ENCODE data around the gene CCDC93.
"Not testable (repeated sequence)": the region's sequence is repeated elsewhere in the genome, so short reads cannot be mapped to it uniquely, and the experiment has no call there.

DNA sequence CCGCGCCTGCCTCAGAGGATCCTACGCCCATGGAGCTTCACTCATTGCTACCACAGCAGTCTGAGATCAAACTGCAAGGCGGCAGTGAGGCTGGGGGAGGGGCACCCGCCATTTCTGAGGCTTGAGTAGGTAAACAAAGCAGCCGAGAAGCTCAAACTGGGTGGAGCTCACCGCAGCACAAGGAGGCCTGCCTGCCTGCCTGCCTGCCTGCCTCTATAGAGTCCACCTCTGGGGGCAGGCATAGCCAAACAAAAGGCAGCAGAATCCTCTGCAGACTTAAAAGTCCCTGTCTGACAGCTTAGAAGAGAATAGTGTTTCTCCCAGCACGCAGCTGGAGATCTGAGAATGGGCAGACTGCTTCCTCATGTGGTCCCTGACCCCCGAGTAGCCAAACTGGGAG, 90.4 kb downstream of the CCDC93 start:
- TF ChIP-seq, protein P1, sequence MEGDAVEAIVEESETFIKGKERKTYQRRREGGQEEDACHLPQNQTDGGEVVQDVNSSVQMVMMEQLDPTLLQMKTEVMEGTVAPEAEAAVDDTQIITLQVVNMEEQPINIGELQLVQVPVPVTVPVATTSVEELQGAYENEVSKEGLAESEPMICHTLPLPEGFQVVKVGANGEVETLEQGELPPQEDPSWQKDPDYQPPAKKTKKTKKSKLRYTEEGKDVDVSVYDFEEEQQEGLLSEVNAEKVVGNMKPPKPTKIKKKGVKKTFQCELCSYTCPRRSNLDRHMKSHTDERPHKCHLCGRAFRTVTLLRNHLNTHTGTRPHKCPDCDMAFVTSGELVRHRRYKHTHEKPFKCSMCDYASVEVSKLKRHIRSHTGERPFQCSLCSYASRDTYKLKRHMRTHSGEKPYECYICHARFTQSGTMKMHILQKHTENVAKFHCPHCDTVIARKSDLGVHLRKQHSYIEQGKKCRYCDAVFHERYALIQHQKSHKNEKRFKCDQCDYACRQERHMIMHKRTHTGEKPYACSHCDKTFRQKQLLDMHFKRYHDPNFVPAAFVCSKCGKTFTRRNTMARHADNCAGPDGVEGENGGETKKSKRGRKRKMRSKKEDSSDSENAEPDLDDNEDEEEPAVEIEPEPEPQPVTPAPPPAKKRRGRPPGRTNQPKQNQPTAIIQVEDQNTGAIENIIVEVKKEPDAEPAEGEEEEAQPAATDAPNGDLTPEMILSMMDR (IDR thresholded peaks at IDR 0.05; ENCODE audit: low read depth, low read length), result not testable (repeated sequence)
- TF ChIP-seq EZH2phosphoT487 (IDR thresholded peaks at IDR 0.05; ENCODE audit: low read depth), result not testable (repeated sequence)

All from OCI-LY3 (cell line).